GM12891 (cell line): Measurements from ENCODE around the gene RIBC1.

ENCODE experiments used
- POLR2A ChIP-seq: IDR thresholded peaks from 2 replicates; pipeline ENCODE4 v1.6.1; 2011; ENCODE audit warnings: low read depth, low read length, control low read depth
- POLR2AphosphoS5 ChIP-seq: IDR thresholded peaks from 2 replicates; pipeline ENCODE4 v1.6.1; 2011; ENCODE audit warnings: low read depth, low read length, control low read depth
- POU2F2 ChIP-seq: IDR thresholded peaks from 2 replicates; pipeline ENCODE4 v1.6.1; 2011; ENCODE audit warnings: low read depth, mild to moderate bottlenecking, control low read depth, low read length, moderate library complexity

- TF ChIP-seq POU2F2, result no peak
- TF ChIP-seq POLR2A, result no peak
- TF ChIP-seq POLR2AphosphoS5, result no peak
These were observed 56.6 kb downstream of the RIBC1 start for GRCh38 chrX:53479301-53479700.
